Measurements from ENCODE around the gene PKD1L1.
A peak's percentile ranks its signal among the peaks of the same experiment; 100 is the strongest.

The PKD1L1 gene

DNA sequence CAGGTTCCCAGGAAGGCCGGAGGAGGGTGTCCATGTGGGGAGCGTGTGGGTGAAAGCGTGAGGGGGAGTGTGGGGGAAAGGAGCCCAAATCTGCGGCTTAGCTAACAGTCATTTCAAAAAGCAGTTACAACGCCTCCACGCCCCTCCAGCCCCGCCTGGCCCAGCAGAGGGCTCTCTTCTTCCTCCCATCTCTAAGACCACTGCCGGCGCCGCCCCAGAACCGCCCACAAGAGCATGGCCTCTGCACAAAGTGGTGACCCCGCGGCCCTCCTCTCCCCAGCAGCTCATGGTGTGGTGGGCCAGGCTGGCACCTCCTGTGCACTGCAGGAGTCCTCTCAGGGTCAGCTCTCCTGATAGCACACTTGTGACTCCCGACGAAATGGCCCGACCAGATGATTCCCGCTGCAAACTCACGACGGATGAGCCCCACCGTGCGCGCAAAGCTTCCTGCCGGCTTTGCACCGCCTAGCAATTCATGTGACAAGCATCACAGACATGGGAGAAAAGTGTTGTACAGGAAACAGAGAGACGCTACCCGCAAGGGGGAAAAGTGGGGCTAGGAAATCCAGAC, 43.6 kb upstream of the PKD1L1 start (continued):
- TF ChIP-seq ZIC2 (tag by site-specific recombination; IDR thresholded peaks at IDR 0.05), result peak; percentile 28
- no peak for TF ChIP-seq MYNN (tag by site-specific recombination; IDR thresholded peaks at IDR 0.05; ENCODE audit: borderline replicate concordance)
- no peak for TF ChIP-seq ZNF544 (tag by site-specific recombination; IDR thresholded peaks at IDR 0.05)
- peak; percentile 36; the same call in 1 of the 2 replicates for TF ChIP-seq ZXDB (tag by site-specific recombination; IDR thresholded peaks at IDR 0.05)
- no peak for TF ChIP-seq ZNF660 (tag by site-specific recombination; IDR thresholded peaks at IDR 0.05)
- no peak for TF ChIP-seq ZNF248 (tag by site-specific recombination; IDR thresholded peaks at IDR 0.05)
- TF ChIP-seq, protein P1, sequence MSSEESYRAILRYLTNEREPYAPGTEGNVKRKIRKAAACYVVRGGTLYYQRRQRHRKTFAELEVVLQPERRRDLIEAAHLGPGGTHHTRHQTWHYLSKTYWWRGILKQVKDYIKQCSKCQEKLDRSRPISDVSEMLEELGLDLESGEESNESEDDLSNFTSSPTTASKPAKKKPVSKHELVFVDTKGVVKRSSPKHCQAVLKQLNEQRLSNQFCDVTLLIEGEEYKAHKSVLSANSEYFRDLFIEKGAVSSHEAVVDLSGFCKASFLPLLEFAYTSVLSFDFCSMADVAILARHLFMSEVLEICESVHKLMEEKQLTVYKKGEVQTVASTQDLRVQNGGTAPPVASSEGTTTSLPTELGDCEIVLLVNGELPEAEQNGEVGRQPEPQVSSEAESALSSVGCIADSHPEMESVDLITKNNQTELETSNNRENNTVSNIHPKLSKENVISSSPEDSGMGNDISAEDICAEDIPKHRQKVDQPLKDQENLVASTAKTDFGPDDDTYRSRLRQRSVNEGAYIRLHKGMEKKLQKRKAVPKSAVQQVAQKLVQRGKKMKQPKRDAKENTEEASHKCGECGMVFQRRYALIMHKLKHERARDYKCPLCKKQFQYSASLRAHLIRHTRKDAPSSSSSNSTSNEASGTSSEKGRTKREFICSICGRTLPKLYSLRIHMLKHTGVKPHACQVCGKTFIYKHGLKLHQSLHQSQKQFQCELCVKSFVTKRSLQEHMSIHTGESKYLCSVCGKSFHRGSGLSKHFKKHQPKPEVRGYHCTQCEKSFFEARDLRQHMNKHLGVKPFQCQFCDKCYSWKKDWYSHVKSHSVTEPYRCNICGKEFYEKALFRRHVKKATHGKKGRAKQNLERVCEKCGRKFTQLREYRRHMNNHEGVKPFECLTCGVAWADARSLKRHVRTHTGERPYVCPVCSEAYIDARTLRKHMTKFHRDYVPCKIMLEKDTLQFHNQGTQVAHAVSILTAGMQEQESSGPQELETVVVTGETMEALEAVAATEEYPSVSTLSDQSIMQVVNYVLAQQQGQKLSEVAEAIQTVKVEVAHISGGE (tag by site-specific recombination; conservative IDR thresholded peaks at IDR 0.05; ENCODE audit: low read depth), result peak; percentile 30; the same call in 1 of the 2 replicates
- TF ChIP-seq SCRT2 (tag by site-specific recombination; IDR thresholded peaks at IDR 0.05), result 0 out of 2 replicates have a peak, but pooled peaks have one; percentile 16
- no peak for TF ChIP-seq ZNF521 (tag by site-specific recombination; IDR thresholded peaks at IDR 0.05)
- TF ChIP-seq, protein P2, sequence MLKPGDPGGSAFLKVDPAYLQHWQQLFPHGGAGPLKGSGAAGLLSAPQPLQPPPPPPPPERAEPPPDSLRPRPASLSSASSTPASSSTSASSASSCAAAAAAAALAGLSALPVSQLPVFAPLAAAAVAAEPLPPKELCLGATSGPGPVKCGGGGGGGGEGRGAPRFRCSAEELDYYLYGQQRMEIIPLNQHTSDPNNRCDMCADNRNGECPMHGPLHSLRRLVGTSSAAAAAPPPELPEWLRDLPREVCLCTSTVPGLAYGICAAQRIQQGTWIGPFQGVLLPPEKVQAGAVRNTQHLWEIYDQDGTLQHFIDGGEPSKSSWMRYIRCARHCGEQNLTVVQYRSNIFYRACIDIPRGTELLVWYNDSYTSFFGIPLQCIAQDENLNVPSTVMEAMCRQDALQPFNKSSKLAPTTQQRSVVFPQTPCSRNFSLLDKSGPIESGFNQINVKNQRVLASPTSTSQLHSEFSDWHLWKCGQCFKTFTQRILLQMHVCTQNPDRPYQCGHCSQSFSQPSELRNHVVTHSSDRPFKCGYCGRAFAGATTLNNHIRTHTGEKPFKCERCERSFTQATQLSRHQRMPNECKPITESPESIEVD (tag by site-specific recombination; IDR thresholded peaks at IDR 0.05), result no peak
- no peak for TF ChIP-seq ZBTB21 (tag by site-specific recombination; IDR thresholded peaks at IDR 0.05)
- TF ChIP-seq WT1 (tag by site-specific recombination; IDR thresholded peaks at IDR 0.05), result no peak
- TF ChIP-seq GLIS2 (tag by site-specific recombination; IDR thresholded peaks at IDR 0.05), result no peak
- TF ChIP-seq, protein P3, sequence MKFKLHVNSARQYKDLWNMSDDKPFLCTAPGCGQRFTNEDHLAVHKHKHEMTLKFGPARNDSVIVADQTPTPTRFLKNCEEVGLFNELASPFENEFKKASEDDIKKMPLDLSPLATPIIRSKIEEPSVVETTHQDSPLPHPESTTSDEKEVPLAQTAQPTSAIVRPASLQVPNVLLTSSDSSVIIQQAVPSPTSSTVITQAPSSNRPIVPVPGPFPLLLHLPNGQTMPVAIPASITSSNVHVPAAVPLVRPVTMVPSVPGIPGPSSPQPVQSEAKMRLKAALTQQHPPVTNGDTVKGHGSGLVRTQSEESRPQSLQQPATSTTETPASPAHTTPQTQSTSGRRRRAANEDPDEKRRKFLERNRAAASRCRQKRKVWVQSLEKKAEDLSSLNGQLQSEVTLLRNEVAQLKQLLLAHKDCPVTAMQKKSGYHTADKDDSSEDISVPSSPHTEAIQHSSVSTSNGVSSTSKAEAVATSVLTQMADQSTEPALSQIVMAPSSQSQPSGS (tag by site-specific recombination; IDR thresholded peaks at IDR 0.05; ENCODE audit: low read depth), result no peak
- TF ChIP-seq SP3 (tag by site-specific recombination; IDR thresholded peaks at IDR 0.05), result peak; percentile 66
- TF ChIP-seq ZNF654 (tag by site-specific recombination; IDR thresholded peaks at IDR 0.05; ENCODE audit: low read depth), result peak; percentile 57
- no peak for TF ChIP-seq ZNF501 (tag by site-specific recombination; IDR thresholded peaks at IDR 0.05)
- TF ChIP-seq SP2 (tag by site-specific recombination; IDR thresholded peaks at IDR 0.05), result peak; percentile 19; the same call in 1 of the 2 replicates
- TF ChIP-seq, protein P4, sequence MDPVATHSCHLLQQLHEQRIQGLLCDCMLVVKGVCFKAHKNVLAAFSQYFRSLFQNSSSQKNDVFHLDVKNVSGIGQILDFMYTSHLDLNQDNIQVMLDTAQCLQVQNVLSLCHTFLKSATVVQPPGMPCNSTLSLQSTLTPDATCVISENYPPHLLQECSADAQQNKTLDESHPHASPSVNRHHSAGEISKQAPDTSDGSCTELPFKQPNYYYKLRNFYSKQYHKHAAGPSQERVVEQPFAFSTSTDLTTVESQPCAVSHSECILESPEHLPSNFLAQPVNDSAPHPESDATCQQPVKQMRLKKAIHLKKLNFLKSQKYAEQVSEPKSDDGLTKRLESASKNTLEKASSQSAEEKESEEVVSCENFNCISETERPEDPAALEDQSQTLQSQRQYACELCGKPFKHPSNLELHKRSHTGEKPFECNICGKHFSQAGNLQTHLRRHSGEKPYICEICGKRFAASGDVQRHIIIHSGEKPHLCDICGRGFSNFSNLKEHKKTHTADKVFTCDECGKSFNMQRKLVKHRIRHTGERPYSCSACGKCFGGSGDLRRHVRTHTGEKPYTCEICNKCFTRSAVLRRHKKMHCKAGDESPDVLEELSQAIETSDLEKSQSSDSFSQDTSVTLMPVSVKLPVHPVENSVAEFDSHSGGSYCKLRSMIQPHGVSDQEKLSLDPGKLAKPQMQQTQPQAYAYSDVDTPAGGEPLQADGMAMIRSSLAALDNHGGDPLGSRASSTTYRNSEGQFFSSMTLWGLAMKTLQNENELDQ (tag by site-specific recombination; IDR thresholded peaks at IDR 0.05; ENCODE audit: low read depth), result no peak
- TF ChIP-seq, protein P5, sequence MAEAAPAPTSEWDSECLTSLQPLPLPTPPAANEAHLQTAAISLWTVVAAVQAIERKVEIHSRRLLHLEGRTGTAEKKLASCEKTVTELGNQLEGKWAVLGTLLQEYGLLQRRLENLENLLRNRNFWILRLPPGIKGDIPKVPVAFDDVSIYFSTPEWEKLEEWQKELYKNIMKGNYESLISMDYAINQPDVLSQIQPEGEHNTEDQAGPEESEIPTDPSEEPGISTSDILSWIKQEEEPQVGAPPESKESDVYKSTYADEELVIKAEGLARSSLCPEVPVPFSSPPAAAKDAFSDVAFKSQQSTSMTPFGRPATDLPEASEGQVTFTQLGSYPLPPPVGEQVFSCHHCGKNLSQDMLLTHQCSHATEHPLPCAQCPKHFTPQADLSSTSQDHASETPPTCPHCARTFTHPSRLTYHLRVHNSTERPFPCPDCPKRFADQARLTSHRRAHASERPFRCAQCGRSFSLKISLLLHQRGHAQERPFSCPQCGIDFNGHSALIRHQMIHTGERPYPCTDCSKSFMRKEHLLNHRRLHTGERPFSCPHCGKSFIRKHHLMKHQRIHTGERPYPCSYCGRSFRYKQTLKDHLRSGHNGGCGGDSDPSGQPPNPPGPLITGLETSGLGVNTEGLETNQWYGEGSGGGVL (tag by site-specific recombination; IDR thresholded peaks at IDR 0.05), result peak; percentile 73
- no peak for TF ChIP-seq ZFP3 (tag by site-specific recombination; IDR thresholded peaks at IDR 0.05; ENCODE audit: low read depth)
- TF ChIP-seq, protein P6, sequence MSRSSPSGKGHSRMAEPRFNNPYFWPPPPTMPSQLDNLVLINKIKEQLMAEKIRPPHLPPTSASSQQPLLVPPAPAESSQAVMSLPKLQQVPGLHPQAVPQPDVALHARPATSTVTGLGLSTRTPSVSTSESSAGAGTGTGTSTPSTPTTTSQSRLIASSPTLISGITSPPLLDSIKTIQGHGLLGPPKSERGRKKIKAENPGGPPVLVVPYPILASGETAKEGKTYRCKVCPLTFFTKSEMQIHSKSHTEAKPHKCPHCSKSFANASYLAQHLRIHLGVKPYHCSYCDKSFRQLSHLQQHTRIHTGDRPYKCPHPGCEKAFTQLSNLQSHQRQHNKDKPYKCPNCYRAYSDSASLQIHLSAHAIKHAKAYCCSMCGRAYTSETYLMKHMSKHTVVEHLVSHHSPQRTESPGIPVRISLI (tag by site-specific recombination; IDR thresholded peaks at IDR 0.05), result no peak
- TF ChIP-seq ZBTB20 (tag by site-specific recombination; IDR thresholded peaks at IDR 0.05), result peak; percentile 29
- no peak for TF ChIP-seq ZNF600 (tag by site-specific recombination; IDR thresholded peaks at IDR 0.05)
- no peak for TF ChIP-seq ZNF596 (tag by site-specific recombination; IDR thresholded peaks at IDR 0.05)
- 0 out of 2 replicates have a peak, but pooled peaks have one; percentile 32 for TF ChIP-seq KLF9 (tag by site-specific recombination; IDR thresholded peaks at IDR 0.05; ENCODE audit: low read depth)
- TF ChIP-seq ZFP41 (tag by site-specific recombination; IDR thresholded peaks at IDR 0.05; ENCODE audit: borderline replicate concordance), result no peak
- TF ChIP-seq ZNF510 (tag by site-specific recombination; IDR thresholded peaks at IDR 0.05; ENCODE audit: insufficient replicate concordance), result no peak
- no peak for TF ChIP-seq ZNF426 (tag by site-specific recombination; IDR thresholded peaks at IDR 0.05)

Data from HEK293 (cell line).